Measurements from ENCODE around the gene ZMIZ1. TPM values are rescaled to one million over a fixed set of nuclear protein-coding genes. Genes with fewer than 3 reads are reported as not detected.

ZMIZ1 gene
- total RNA-seq, 1 experiment from 2014 or later: 28.4 TPM

DNA sequence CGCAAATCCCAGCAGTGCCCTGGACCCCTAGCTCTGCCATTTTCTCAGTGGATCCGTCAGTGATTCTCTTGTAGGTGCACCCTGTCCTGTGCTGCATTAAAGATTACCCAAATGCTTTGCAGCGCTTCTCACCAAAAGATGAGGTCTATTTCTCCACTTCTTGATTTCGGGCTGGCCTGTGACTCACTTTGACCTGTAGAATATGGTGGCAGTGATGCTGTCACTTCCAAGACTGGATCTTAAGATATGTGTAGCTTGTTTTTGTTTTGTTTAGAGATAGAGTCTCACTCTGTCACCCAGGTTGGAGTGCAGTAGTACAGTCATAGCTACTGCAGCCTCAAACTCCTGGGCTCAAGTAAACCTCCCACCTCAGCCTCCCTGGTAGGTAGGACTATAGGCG, 37.0 kb upstream of the ZMIZ1 start:
- Histone ChIP-seq H3K9ac (ENCODE audit: low read length) (no peak overlapping the region), H3K27ac (ENCODE audit: low read depth, low read length) (no peak overlapping the region), H3K9me3 (ENCODE audit: control insufficient read depth in 1 of 2, insufficient read depth in 1 of 2, low read depth in 1 of 2, low read length in 2 of 2) (no peaks in the 10 kb centered on the region), H3K4me2 (ENCODE audit: low read length) (no peak overlapping the region), H2AFZ (ENCODE audit: low read depth, low read length, poor library complexity, severe bottlenecking) (no peak overlapping the region), H3K36me3 (ENCODE audit: control insufficient read depth in 1 of 2, insufficient read depth in 2 of 2, low read length in 2 of 2) (no peaks in the 10 kb centered on the region), H4K20me1 (ENCODE audit: insufficient read depth) (no peaks in the 10 kb centered on the region), H3K27me3 (ENCODE audit: insufficient read depth, low read length) (0 out of 2 replicates have a peak, but pooled peaks cover 3% of the 10 kb centered on the region), H3K4me1 (ENCODE audit: control insufficient read depth in 1 of 2, insufficient read depth in 2 of 2, low read length in 2 of 2) (no peaks in the 10 kb centered on the region), H3K4me3 (replicated peaks in 1 of 2; ENCODE audit: low read depth in 1 of 2, low read length in 2 of 2) (no peak overlapping the region), H3K9me2 (ENCODE audit: insufficient read depth) (no peaks in the 10 kb centered on the region), H3K79me2 (ENCODE audit: insufficient read depth, low read length) (no peaks in the 10 kb centered on the region)
- TF ChIP-seq SIN3A (IDR thresholded peaks at IDR 0.05; ENCODE audit: low read depth) (no peak), YY1 (IDR thresholded peaks at IDR 0.05; ENCODE audit: extremely low read depth, insufficient replicate concordance, low read depth, low read length) (no peak), SRF (IDR thresholded peaks at IDR 0.05; ENCODE audit: low read depth) (no peak), EZH2phosphoT487 (IDR thresholded peaks at IDR 0.05; ENCODE audit: borderline replicate concordance) (no peak), CBX3 (IDR thresholded peaks at IDR 0.05; ENCODE audit: low read depth) (no peak), POLR2AphosphoS5 (IDR thresholded peaks at IDR 0.05; ENCODE audit: low read depth, low read length) (no peak), POLR2A (IDR thresholded peaks at IDR 0.05; ENCODE audit: borderline replicate concordance, extremely low read depth, insufficient read depth, insufficient read length) (no peak), CEBPB (IDR thresholded peaks at IDR 0.05; ENCODE audit: low read depth) (no peak), ZFX (IDR thresholded peaks at IDR 0.05) (no peak)
- TF ChIP-seq, protein P1, sequence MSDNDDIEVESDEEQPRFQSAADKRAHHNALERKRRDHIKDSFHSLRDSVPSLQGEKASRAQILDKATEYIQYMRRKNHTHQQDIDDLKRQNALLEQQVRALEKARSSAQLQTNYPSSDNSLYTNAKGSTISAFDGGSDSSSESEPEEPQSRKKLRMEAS (IDR thresholded peaks at IDR 0.05): no peak
- TF ChIP-seq, protein P2, sequence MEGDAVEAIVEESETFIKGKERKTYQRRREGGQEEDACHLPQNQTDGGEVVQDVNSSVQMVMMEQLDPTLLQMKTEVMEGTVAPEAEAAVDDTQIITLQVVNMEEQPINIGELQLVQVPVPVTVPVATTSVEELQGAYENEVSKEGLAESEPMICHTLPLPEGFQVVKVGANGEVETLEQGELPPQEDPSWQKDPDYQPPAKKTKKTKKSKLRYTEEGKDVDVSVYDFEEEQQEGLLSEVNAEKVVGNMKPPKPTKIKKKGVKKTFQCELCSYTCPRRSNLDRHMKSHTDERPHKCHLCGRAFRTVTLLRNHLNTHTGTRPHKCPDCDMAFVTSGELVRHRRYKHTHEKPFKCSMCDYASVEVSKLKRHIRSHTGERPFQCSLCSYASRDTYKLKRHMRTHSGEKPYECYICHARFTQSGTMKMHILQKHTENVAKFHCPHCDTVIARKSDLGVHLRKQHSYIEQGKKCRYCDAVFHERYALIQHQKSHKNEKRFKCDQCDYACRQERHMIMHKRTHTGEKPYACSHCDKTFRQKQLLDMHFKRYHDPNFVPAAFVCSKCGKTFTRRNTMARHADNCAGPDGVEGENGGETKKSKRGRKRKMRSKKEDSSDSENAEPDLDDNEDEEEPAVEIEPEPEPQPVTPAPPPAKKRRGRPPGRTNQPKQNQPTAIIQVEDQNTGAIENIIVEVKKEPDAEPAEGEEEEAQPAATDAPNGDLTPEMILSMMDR (IDR thresholded peaks at IDR 0.05 in 2 of 3, conservative IDR thresholded peaks at IDR 0.05 in 1 of 3; ENCODE audit: borderline replicate concordance in 1 of 3, insufficient read depth in 1 of 3, low read depth in 2 of 3, low read length in 2 of 3): no peak
- intact Hi-C loops (cut with micrococcal nuclease): no loop called here
- ATAC-seq (no peak), DNase-seq (ENCODE audit: low read depth, low spot score) (no peak)
- RAD21 ChIA-PET (ENCODE audit: low non-redundant PET in 1 of 2, low total read pairs in 2 of 2, uncharacterized antibody in 2 of 2, unreplicated experiment in 2 of 2): no interaction called here
- CTCF ChIA-PET: no interaction called here
- no TSS peak for BruUV-seq (replicated peaks)
- POLR2A ChIA-PET: no interaction called here
